GM12878 (cell line): ENCODE measurements around the gene PSMD3. TPM values are rescaled to one million over a fixed set of nuclear protein-coding genes. Genes with fewer than 3 reads are reported as not detected.

Source experiments
- ATAC-seq: fragments of 200-7000 bp; cut with Tn5 transposase; 3 replicates; pipeline ENCODE4 v1.9.1; 2020; ENCODE audit warnings: mild to moderate bottlenecking, moderate library complexity
- BruUV-seq: library from RNA; stranded (reverse); fragments of 400-500 nt; replicated peaks from 2 replicates; lab custom pipeline; 2021; lab: Mats Ljungman, UMichigan
- CTCF ChIA-PET: fragments of 300-600 bp; sonication (Branson Sonifier 250); formaldehyde crosslinking; extraction: SDS; loops from one replicate; lab custom pipeline; 2021; ENCODE audit warnings: inconsistent platforms; lab: Yijun Ruan, JAX
- POLR2A ChIA-PET: fragments of 350-600 bp; formaldehyde crosslinking; extraction: SDS; loops from one replicate; lab custom pipeline; 2021; ENCODE audit warnings: inconsistent platforms; lab: Charles Lee
- RAD21 ChIA-PET: fragments of 300-600 bp; sonication (Branson Sonifier 250); formaldehyde crosslinking; loops from one replicate; lab custom pipeline; 2023; ENCODE audit warnings: antibody characterized with exemption; ENCODE audit not compliant: unreplicated experiment; lab: Charles Lee
- SMC1A ChIA-PET: fragments of 300-600 bp; sonication (Branson Sonifier 250); formaldehyde crosslinking; loops from one replicate; lab custom pipeline; 2023; ENCODE audit not compliant: unreplicated experiment, uncharacterized antibody; lab: Charles Lee
- DNase-seq: peaks from one replicate; pipeline ENCODE4 v3.0.0-alpha.2; 2011; ENCODE audit warnings: low read depth, low spot score
- FAIRE-seq: peaks from 3 replicates; lab custom pipeline; 2011; peaks lifted over from hg19 to GRCh38; lab: Jason Lieb, UNC
- H2AFZ ChIP-seq: 2 replicates; pipeline ENCODE4 v1.6.0; 2011; ENCODE audit warnings: low read depth, low read length, control low read depth; ENCODE audit not compliant: control insufficient read depth
- H3K27ac ChIP-seq: 2 replicates; pipeline ENCODE4 v1.5.1; 2011; ENCODE audit warnings: control low read depth; ENCODE audit not compliant: control insufficient read depth, insufficient read depth
- H3K27me3 ChIP-seq, 2 experiments: replicated peaks in 1 of 2; 2 replicates each; pipeline versions ENCODE4 v1.6.0 to v1.6.1; 2011; ENCODE audit warnings: low read length in 1 of 2; ENCODE audit not compliant: control insufficient read depth in 2 of 2, insufficient read depth in 2 of 2
- H3K36me3 ChIP-seq, 2 experiments: 2 replicates each; pipeline ENCODE4 v1.5.1; 2011; ENCODE audit warnings: low read length in 1 of 2; ENCODE audit not compliant: control insufficient read depth in 2 of 2, insufficient read depth in 2 of 2
- H3K4me1 ChIP-seq: 2 replicates; pipeline ENCODE4 v1.6.1; 2011; ENCODE audit warnings: mild to moderate bottlenecking, low read length, moderate library complexity, mixed read lengths; ENCODE audit not compliant: control insufficient read depth, insufficient read depth
- H3K4me2 ChIP-seq: 2 replicates; pipeline ENCODE4 v1.6.0; 2011; ENCODE audit warnings: control low read depth; ENCODE audit not compliant: control insufficient read depth, insufficient read depth
- H3K4me3 ChIP-seq: fragments of 200-600 bp; sonication (generic); 2 replicates; pipeline ENCODE4 v1.5.1; 2016
- H3K79me2 ChIP-seq: 2 replicates; pipeline ENCODE4 v1.6.0; 2011; ENCODE audit warnings: low read length; ENCODE audit not compliant: control insufficient read depth, insufficient read depth
- H3K9ac ChIP-seq: 2 replicates; pipeline ENCODE4 v1.8.0; 2011; ENCODE audit warnings: low read length, control low read depth, mixed read lengths; ENCODE audit not compliant: control insufficient read depth, insufficient read depth
- H3K9me3 ChIP-seq: replicated peaks from 3 replicates; pipeline ENCODE4 v1.5.1; 2011; ENCODE audit warnings: mild to moderate bottlenecking, low read length; ENCODE audit not compliant: control insufficient read depth, insufficient read depth
- H4K20me1 ChIP-seq: 2 replicates; pipeline ENCODE4 v1.6.0; 2011; ENCODE audit not compliant: control insufficient read depth, insufficient read depth
- ASH2L ChIP-seq: fragments of 300-600, 200-600 bp; sonication (generic); IDR thresholded peaks from 2 replicates; pipeline ENCODE4 v1.6.1; 2017; ENCODE audit warnings: low read depth, mild to moderate bottlenecking, borderline replicate concordance
- CBFB ChIP-seq: IDR thresholded peaks from 2 replicates; pipeline ENCODE4 v1.6.1; 2016; ENCODE audit warnings: antibody characterized with exemption, low read depth
- CHD1 ChIP-seq: IDR thresholded peaks from 2 replicates; pipeline ENCODE4 v1.6.1; 2012; ENCODE audit warnings: low read depth, low read length, improper control_type of control experiment
- MEF2A ChIP-seq: IDR thresholded peaks from 2 replicates; pipeline ENCODE4 v1.6.1; 2011; ENCODE audit warnings: low read depth, mild to moderate bottlenecking, low read length, moderate library complexity; ENCODE audit not compliant: insufficient read depth
- PAX5 ChIP-seq: IDR thresholded peaks from 2 replicates; pipeline ENCODE4 v1.6.1; 2011; ENCODE audit warnings: low read depth, low read length, borderline replicate concordance
- PKNOX1 ChIP-seq: fragments of 450-650 bp; IDR thresholded peaks from 2 replicates; pipeline ENCODE4 v1.6.1; 2016; ENCODE audit warnings: mild to moderate bottlenecking
- TARDBP ChIP-seq: IDR thresholded peaks from 2 replicates; pipeline ENCODE4 v1.6.1; 2016; ENCODE audit warnings: borderline replicate concordance
- TBL1XR1 ChIP-seq: IDR thresholded peaks from 2 replicates; pipeline ENCODE4 v1.6.1; 2012; ENCODE audit warnings: low read depth, low read length, improper control_type of control experiment
- ZBED1 ChIP-seq: IDR thresholded peaks from 2 replicates; pipeline ENCODE4 v1.6.1; 2016; ENCODE audit warnings: borderline replicate concordance
- ZSCAN29 ChIP-seq: fragments of 450-650 bp; IDR thresholded peaks from 2 replicates; pipeline ENCODE4 v1.6.1; 2017; ENCODE audit warnings: mild to moderate bottlenecking, moderate library complexity
- WGBS: methylation state at CpG from one replicate; pipeline ENCODE4 v1.1.6; 2016; ENCODE audit warnings: low lambda C conversion rate; ENCODE audit not compliant: insufficient replicate concordance, insufficient coverage; ENCODE audit errors: missing lambda C conversion rate; 5-methylcytosine and 5-hydroxymethylcytosine counted together
- in situ Hi-C: fragments of 300-500 bp; cut with MboI; formaldehyde crosslinking; loops from 9 replicates; pipeline ENCODE4 v1.14.3; 2018; ENCODE audit warnings: mixed read lengths
- intact Hi-C: fragments of 100-400 bp; cut with micrococcal nuclease; formaldehyde crosslinking; loops from one replicate; pipeline ENCODE4 v1.14.2; 2022; ENCODE audit not compliant: unreplicated experiment
- polyA plus RNA-seq, 11 experiments: library from polyadenylated mRNA; depleted of rRNA in 4 of 11; unstranded in 6 of 11; stranded (reverse) in 5 of 11; fragments of >200 nt; fragmentation: Nextera tagmentation in 4 of 11; fragmentation: Illumina TruSeq in 1 of 11; extraction: Ambion mirVana in 4 of 11; extraction: Trizol in 1 of 11; gene quantifications; 1 replicate in 1 of 11; 2 replicates in 10 of 11; pipeline versions ENCODE4 v1.2.1 to v1.2.3, GENCODE V29; 2011 to 2016; ENCODE audit warnings: inconsistent platforms in 2 of 11, missing spikeins in 2 of 11, low read depth in 1 of 11
- total RNA-seq, 4 experiments: library from RNA; depleted of rRNA in 3 of 4; stranded (reverse); fragments of >200 nt in 3 of 4; fragmentation: Illumina TruSeq in 1 of 4; extraction: Trizol in 1 of 4; gene quantifications; 2 replicates each; pipeline versions ENCODE4 v1.2.1 to v1.2.3, GENCODE V29; 2013 to 2021
- TF ChIP-seq, protein P1 (sequence below): IDR thresholded peaks from 2 replicates; pipeline ENCODE4 v1.6.1; 2011; ENCODE audit warnings: low read depth, mild to moderate bottlenecking, low read length, moderate library complexity, borderline replicate concordance; ENCODE audit errors: extremely low read depth
- TF ChIP-seq, protein P2 (sequence below): IDR thresholded peaks from 2 replicates; pipeline ENCODE4 v1.6.1; 2012; ENCODE audit warnings: low read depth, low read length, improper control_type of control experiment

PSMD3 gene
- total and polyA plus RNA-seq, 10 of the 15 experiments (the other 5 are each of a cell fraction or from before 2014, with no cell fraction given), result 2.2 to 192 (median 129) TPM

- TF ChIP-seq MEF2A (no peak), ZBED1 (no peak), TBL1XR1 (no peak), ZSCAN29 (no peak)
- TF ChIP-seq, protein P1, sequence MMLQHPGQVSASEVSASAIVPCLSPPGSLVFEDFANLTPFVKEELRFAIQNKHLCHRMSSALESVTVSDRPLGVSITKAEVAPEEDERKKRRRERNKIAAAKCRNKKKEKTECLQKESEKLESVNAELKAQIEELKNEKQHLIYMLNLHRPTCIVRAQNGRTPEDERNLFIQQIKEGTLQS, result no peak
- TF ChIP-seq, protein P2, sequence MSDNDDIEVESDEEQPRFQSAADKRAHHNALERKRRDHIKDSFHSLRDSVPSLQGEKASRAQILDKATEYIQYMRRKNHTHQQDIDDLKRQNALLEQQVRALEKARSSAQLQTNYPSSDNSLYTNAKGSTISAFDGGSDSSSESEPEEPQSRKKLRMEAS, result no peak
These were observed 35.7 kb downstream of the PSMD3 start (continued) for GRCh38 chr17:40015998-40016985.

DNA sequence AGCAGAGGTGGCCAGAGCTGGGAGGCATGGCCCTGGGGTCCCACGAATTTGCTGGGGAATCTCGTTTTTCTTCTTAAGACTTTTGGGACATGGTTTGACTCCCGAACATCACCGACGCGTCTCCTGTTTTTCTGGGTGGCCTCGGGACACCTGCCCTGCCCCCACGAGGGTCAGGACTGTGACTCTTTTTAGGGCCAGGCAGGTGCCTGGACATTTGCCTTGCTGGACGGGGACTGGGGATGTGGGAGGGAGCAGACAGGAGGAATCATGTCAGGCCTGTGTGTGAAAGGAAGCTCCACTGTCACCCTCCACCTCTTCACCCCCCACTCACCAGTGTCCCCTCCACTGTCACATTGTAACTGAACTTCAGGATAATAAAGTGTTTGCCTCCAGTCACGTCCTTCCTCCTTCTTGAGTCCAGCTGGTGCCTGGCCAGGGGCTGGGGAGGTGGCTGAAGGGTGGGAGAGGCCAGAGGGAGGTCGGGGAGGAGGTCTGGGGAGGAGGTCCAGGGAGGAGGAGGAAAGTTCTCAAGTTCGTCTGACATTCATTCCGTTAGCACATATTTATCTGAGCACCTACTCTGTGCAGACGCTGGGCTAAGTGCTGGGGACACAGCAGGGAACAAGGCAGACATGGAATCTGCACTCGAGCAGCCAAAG is 36.9 kb downstream of the PSMD3 start:
- ChIA-PET RAD21 (interaction anchor here (5.4 kb wide), 1 partner anchor 95 kb away, joined by 52 read pairs; no protein-coding TSS in a partner anchor), CTCF (interaction anchor here (1.4 to 2.6 kb wide), 3 partner anchors 69 to 151 kb away, joined by 4 to 10 read pairs (median 4); no protein-coding TSS in a partner anchor), POLR2A (no interaction called here)
- Histone ChIP-seq H3K36me3 (peaks cover 4 to 10% of the 10 kb centered on the region in 2 experiments; a peak in 3 of 4 replicates), H2AFZ (no peak overlapping the region), H3K9ac (no peak overlapping the region)
- TF ChIP-seq ASH2L (no peak), CHD1 (no peak), PKNOX1 (no peak), CBFB (no peak), PAX5 (no peak), TARDBP (no peak)
- TF ChIP-seq, all 136 proteins: peak for 0
- SMC1A ChIA-PET, result interaction anchor here (1.3 kb wide), 2 partner anchors 94 to 96 kb away, joined by 3 read pairs; no protein-coding TSS in a partner anchor
- H3K79me2 ChIP-seq, result no peaks in the 10 kb centered on the region
- no TSS peak for BruUV-seq
- H3K9me3 ChIP-seq, result no peaks in the 10 kb centered on the region
- DNase-seq, result no peak
- no peaks in the 10 kb centered on the region for H4K20me1 ChIP-seq
- no peak for FAIRE-seq
- no peak overlapping the region for H3K27ac ChIP-seq
- intact Hi-C loops (no loop called here), in situ Hi-C loops (loop anchor here (25.0 kb wide), 1 partner anchor 270 kb away; the partner anchor contains the start of gene CDC6)
- peaks cover 8% of the 10 kb centered on the region for H3K4me1 ChIP-seq
- ATAC-seq, result no peak
- WGBS, result 40% methylated on average over 15 of the region's 15 CpGs
- H3K4me2 ChIP-seq, result no peak overlapping the region
- H3K27me3 ChIP-seq, result no peaks in the 10 kb centered on the region
- no peak overlapping the region for H3K4me3 ChIP-seq
